ENCODE data around the gene JPH3.
A peak's percentile ranks its signal among the peaks of the same experiment; 100 is the strongest.
"Not testable (repeated sequence)": the region's sequence is repeated elsewhere in the genome, so short reads cannot be mapped to it uniquely, and the experiment has no call there.

Gene JPH3

DNA sequence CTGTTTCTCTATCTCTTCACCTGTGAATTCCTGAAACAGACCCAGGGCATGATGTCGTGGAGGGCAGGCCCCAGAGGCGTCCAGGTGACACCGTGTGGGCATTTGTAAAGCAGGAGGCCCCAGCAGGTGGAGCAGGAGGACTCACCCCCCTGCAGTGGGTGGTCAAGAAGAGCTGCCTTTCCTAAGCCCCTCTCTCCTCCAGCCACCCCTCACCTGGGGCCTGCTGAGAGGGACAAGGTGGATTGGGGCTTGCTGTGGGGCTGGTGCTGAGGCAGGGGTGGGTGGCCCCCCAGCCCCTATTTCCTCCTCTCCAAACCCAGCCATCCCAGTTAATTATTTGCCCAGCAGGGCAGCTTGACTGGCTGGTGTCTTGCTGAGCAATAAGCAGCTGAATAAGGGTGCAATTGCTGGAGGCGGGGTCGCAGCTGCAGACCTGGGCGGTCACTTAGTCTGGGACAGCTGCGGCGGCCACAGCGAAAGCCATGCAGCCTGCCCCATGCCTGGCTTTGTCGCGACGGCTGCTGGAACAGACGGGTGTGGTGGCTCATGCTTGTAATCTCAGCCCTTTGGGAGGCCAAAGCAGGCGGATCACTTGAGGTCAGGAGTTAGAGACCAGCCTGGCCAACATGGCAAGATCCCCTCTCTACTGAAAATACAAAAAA lies 56.4 kb downstream of the JPH3 start:
- DNase-seq = no peak

DNA sequence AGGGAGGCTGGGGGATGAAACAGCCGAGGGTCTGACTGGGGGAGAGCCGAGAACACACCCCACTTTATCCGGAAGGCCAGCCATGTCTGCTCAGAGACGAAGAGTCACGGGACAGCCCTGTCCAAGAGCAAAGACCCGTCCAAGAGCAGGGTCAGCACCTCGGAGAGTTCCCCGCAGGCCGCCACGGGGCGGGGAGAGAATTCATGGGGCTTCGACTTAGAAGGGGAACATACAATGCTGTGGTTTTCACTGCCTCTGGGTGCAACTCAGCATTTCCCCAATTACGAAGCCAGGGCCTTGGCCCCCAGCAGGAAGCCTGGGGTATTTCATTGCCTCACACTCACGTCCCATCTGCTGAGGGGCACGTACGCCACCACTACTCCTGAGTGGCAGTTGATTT lies 59.3 kb downstream of the JPH3 start:
- DNase-seq = peak; percentile 64

DNA sequence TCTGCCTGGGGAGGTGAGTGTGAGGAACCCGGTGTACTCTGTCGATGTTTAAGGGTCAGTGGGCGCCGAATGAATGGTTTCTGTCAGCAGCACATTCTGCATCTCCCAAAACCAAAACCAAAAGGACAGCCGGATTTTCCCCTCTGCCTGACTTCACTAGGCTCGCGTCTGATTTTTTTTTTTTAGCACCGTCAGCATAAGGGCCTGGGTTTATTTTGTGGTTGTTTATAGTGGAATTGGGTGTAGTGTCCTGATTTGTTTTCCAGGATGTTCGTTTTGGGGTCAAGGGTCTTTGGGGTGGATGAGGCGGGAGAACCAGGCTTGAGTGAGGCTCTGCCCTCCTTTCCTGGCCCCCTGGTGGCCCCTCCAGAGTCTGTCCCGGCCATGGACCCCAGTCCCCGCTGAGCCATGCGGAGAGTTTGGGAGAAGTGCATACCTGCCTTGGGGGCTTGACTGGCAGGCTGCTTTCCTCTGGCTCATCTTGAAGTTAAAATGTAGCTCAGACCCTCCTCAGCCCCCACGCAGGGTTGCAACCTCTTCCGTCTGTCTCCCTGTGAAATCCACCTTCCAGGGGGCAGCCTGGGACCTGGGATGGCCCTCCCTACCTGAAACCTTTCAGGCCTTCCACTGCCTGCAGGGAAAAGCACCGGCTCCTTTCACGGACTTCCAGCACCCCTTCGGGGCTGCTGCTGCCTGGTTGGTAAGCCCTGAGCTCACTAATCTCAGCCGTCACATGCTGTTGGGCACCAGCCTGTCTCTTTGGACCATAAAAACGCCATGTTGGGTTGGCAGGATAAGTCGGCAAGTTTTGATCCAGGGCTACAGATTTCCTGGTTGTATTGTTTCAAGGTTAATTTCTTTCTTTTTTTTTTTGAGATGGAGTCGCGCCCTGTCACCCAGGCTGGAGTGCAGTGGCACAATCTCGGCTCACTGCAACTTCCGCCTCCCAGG lies 60.2 kb downstream of the JPH3 start:
- no peak for DNase-seq

DNA sequence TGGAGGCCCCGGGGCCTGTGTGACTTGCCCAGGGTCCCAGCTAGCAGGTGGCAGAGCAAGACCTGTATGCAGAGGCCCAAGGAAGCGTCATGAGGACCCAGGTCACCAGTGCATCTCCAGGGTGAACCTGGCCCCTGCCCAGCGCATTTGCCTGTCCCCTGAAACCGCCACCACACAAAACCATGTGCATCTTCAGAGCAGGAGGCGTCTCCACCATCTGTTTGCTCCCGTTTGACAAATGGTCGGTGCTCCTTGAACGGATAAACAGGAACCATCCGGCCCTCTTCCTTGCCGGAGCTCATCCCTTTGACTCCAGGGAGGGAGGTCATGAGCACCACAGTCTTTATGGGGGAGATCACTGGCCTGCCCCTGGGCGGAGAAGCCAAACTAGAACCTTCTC lies 62.5 kb downstream of the JPH3 start:
- DNase-seq = no peak

DNA sequence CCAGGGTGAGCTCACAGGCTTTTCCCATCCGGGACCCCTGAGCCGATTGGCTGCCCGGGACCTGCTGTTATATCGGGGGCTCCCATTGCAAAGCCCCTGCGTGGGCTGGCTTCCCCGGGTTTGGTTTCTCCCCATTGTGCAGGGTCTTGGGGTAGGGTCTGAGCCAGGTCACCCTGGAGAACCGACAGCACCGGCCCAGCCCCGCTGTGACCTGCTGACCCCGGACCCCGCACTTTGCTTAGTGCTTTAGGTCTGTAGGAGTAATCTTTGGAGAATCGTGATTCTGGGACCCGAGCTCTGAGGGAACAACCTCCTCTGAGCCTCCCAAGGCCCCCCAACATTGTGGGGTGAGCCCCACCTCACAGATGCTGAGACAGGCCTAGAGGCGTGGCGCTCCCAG lies 62.9 kb downstream of the JPH3 start:
- no peak for DNase-seq

DNA sequence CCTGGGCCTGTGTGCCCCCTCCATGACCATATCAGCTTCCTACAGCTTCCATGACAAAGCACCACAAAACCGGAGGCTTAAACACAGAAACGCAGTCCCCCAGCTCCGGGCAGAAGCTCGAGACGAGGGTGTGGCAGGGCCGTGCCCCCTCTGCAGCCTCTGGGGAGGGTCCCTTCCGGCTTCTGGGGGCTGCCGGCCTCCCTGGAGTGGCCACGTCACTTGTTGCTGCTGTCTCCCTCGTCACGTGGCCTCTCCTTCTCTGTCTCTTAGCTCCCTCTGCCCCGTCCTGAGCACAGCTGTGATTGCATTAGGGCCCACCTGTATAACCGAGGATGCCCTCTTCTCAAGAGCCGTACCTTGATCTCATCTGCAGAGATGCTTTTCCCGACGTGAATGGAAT lies 64.6 kb downstream of the JPH3 start:
- DNase-seq = no peak

DNA sequence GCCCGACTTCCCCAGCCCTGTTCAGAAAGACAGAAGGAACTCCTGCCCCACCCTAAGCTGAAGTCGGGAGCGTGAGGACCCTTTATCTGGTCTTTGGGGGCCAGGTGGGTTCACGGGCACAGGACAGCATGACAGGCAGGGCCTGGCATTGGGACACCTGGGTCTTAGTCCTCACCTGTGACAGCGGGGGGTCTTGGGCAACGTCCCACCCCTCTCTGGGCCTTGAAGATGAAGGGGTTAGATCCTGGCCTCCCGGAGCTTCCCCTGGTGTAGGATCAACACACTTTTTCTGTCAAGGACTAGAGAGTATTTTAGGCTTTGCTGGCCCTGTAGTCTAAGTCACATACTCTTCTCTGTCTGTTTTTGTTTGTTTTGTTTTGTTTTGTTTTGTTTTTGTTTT lies 65.1 kb downstream of the JPH3 start:
- no peak for DNase-seq

DNA sequence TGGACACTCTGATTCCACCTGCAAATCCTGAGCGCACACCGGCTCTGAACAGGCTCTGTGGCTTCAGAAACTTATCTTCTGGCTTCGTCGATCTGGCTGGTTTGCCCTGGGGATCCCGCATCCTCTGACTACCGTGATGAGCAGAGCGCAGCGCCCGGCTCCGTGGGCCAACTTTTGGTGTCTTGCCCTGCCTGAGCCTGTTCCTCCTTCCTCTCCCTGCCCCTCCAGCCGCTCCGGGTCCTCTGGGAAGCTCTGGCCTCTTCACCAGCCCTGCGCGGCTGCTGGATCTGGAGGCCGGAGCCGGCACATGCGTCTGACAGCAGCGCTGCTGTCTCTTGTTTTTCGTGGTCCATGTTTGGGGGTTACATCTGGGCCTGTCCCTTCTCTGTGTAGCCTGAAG lies 65.6 kb downstream of the JPH3 start:
- no peak for DNase-seq

DNA sequence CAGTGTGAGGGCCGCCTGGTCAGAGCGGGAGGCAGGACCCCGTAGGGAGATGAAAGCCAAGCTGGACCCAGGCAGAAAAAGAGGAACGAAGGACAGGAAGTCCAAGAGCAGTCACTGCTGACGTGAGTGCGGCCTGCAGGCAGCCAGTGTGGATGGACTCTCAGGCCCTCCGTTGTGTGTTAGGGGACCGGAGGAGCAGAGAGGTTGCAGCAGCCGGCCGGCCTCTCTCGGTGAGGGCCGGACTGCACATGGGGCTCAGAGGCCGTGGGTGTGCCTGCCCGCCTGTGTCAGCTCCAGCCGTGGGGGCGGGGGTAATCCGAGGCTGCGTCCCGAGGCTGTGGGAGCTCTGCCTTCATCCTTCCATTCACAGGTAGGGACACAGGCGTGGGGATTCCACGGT lies 67.4 kb downstream of the JPH3 start:
- no peak for DNase-seq

DNA sequence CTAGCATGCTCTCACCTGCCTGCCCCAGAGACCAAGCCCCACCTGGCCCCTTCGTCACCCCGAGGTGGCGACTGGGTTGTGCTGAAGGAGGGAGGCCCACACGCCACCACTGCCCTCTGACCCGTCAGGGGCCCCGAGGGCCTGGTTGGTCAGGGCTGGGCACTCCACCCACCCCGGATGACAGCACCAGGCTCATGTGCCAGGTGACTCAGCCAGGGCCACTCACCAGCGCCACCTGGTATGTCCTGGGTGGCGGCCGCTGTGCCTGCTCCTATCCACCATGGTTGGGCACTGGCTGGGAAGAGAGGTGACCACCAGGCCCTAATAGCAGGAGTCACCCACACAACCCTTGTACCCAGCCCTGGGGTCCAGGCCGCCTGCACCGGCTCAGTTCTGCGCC lies 68.9 kb downstream of the JPH3 start:
- DNase-seq = no peak

DNA sequence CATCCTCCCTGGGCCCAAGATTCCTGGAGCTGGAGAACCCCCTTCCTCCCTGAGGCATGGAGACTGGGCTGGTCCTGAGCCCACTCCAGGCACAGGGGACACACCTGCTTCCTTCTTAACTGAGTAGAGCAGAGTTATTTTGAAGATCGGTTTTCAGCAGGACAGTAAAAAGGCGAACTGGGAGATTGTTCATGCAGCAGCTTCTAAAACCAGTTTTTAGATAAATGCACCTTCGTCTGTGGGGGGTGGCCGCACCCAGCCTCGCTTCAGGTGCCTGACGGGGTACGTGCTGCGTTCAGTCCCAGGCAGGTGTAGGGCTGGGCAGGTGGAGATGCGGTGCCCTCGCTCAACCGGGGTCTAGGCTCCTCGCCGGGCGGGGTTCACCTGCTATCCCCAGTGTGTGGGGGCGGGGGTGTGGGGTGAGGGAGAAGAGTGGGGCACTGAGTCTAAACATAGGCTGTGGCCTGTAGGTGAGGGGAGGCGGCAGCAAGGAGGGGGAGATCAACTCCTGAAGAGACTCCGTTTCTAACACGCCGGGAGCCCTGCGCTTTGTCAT lies 69.5 kb downstream of the JPH3 start:
- no peak for DNase-seq

DNA sequence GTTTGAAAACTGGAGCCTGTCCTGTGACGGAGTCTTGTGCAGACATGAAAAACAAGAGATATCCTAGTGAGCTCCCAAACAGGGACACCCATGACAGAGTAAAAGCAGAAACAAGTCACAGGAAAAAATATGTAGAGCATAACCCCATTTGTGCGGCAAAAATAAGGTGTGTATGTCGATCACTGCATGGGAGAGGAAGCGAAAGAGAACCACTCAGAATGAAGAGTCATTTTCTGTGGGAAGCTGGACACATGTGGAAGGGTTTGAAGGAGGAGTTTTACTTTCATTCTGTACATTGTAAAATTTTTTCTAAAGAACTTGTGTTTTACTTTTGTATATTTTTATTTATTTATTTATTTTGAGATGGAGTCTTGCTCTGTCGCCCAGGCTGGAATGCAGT lies 72.1 kb downstream of the JPH3 start:
- DNase-seq = no peak

DNA sequence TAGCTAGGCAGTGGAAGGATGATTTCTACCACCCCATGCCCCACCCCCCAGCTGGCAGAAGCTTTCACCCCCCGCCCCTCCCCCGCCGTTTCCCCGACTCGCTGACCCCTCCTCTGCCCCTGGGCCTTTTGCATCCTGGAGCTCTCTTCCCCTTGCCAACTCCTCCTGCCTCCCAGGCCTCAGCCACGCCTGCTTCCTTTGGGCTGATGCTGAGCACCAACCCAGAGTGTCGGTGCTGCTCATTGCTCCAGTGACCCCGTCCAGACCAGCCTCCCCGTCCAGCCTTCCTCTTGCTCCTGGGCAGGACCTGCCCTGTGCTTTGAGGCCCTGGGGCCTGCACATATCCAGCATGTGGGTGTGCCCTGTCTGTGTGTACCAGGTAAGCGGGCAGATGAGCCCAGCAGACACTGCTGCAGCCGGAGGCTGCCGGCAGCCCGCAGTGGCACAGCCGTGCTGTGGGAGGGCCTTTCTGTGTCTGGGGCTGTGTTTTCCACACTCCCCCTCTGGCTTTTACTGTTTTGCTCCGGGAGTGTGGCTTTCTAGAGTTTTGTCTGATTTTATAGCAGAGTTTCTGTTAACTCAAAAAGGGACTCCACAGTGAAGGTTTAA lies 72.9 kb downstream of the JPH3 start:
- DNase-seq = no peak

DNA sequence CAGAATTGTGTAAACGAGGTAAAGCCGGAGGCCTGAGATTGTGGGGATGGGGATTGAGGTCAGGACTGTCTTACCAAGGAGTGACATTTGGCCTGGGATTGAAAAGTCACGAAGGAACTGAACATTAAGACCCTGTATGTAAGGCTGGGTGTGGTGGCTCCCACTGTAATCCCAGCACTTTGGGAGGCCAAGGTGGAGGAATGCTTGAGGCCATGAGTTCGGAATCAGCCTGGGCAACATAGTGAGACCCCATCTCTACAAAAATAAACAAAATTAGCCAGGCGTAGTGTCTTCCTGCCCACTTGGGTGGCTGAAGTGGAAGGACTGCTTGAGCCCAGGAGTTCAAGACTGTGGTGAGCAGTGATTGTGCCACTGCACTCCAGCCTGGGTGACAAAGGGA lies 75.5 kb downstream of the JPH3 start:
- DNase-seq = no peak

DNA sequence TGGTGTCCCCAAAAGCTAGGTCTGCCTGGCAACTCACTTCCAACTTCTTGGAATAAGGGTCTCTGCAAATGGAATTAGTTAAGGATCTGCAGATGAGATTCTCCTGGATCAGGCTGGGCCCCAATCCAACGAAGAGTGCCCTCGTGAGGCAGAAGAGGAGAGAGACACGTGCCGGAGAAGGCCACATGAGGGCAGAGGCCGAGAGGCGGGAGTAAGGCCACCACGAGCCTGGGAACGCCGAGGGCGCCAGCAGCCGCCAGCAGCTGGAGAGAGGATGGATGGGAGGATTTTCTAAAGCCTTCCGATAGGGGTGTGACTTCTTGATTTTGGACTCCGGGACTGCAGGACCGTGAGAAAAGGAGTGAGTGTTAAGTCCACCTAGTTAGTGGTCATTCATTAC lies 76.3 kb downstream of the JPH3 start:
- DNase-seq = no peak

DNA sequence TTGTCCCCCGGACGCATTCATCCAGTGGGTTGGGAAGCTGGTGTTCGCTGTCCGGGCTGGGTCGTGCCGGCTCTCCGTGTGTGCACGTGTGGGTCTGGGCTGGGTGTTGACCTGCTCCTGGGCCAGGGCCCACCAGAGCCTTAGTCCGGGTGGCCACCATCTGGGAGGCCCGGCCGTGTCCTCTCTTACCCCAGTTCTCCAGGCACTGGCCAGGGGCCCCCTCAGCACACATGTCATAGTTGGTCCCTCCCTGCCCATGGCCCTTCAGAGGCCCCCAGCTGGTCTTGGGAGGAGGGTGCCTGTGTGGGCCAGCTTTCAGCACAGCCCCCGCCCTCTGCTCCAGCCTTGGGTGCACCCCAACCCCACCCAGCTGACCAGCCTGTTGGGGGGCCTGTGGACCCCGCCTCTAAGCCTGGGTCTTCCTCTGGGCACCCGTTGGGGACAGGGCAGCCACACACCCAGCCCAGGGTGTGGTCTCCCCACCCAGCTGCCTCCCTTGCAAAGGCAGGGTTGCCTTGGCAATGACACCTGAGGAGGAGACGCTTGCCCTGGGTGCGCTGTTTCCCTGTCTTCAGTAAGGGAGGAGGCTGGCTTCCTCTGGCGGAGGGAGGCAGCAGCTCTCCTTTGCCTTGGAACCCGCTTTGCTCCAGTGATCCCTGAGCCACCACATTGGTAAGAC lies 77.4 kb downstream of the JPH3 start:
- no peak for DNase-seq

DNA sequence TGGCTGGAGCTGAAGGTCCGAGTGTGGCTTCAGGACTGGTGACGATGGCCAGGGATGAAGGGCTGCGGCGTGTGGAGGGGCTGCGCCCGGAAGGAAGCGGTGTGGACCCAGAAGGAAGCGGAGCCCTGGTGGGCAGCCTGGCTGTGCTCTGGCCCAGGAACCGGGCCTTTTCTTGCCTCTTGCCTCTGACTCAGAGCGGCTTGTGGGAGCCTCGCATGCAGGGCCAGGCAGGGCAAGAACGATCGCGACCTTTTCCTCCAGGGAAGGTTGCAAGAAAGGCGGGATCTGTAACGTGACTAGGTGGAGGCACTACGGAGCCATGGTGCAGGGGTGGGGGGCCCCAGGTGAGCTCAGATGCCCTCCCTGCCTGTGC lies 78.0 kb downstream of the JPH3 start:
- DNase-seq = no peak

DNA sequence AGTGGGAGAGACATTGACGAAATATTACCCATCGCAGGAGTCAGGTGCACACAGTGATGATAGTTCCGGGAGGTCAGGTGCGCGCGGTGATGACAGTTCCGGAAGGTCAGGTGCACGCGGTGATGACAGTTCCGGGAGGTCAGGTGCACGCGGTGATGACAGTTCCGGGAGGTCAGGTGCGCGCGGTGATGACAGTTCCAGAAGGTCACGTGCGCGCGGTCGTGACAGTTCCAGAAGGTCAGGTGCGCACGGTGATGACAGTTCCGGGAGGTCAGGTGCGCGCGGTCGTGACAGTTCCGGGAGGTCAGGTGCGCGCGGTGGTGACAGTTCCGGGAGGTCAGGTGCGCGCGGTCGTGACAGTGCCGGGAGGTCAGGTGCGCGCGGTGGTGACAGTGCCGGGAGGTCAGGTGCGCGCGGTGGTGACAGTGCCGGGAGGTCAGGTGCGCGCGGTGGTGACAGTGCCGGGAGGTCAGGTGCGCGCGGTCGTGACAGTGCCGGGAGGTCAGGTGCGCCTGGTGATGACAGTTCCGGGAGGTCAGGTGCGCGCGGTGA lies 78.8 kb downstream of the JPH3 start:
- not testable (repeated sequence) for DNase-seq

DNA sequence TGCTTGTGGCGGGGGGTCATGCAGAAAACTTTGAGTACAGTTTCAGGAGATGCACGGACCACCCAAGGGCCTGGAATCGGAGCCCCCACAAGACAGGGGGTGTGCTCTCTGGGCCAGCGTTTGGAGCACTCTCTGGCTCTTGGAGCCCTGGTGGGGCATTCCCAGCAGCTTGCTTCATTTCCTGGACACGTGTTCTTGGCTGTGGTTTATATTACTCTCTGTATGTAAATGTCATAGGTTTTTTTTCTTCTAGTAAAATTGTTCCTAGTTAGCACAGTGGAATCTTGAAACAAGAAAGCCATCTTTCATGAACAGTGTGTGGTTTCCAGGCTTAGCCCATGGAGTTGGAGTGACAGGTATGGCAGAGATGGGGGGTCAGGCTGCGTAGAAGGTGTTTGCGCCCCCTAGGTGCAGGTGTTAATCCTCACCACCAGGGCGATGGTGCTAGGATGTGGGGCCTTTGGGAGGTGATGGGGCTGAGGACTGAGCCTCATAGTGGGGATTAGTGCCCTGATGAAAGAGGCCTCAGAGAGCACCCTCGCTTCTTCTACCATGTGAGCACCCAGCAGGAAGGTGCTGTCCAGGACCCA lies 79.8 kb downstream of the JPH3 start:
- DNase-seq = no peak

DNA sequence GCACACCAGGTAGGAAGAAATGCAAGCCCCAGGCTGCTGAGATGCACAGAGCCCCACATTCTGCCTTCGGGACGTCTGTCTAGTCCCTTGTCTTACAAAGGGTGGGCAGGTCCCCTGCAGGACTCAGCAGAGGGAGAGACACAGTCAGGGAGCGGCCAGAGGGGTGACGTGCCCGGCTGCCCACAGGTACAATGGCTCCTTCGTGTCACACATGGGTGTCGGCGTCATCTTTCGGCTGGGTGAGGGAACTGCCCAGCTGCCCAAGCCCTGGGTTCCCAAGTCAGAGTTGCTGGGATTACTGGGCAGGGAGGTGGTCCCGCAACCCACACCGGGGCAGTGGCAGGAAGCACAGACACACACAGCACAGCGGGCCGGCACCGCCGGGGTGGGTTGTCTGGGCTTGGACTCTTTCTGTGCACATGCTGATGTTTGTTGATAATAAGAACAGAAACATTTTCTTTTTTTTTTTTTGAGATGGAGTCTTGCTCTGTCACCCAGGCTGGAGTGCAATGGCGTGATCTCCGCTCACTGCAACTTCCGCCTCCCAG lies 80.6 kb downstream of the JPH3 start:
- no peak for DNase-seq

DNA sequence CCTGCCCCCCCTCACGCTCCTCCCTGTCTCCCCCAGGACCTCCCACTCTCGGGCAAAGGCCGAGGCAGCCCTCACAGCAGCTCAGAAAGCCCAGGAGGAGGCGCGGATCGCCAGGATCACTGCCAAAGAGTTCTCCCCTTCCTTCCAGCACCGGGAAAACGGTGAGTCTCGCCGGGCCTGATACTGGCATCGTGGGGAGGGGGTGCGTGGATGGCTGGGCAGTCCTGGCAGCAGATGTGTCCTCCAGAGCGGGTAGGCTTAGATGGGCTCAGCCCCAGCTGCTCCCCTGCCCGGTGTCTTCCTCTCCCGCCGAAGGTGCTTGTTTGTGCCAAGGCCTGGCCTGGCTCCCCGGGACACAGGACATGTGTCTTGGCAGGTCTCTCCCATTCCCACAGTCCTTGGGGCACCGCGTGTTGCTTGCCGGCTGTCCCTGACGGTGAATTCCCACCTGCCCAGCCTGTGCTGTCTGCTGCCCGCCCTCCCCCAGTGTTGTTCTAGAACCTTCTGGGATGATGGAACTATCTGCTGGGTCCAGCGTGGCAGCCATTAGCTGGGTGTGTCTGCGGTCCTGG lies 81.9 kb downstream of the JPH3 start:
- DNase-seq = no peak

All from activated CD8-positive, alpha-beta memory T cell treated with anti-CD3 and anti-CD28 coated beads for 24 hours (primary cell).